Thyroid gland (tissue), 4 donors: ENCODE measurements around the gene SYTL2.

Experiments
- POLR2A ChIP-seq, 2 donors: fragments of 450-650 bp; IDR thresholded peaks; one replicate each; pipeline ENCODE4 v1.6.1; 2017; ENCODE audit warnings: antibody characterized with exemption in 2 of 2, mild to moderate bottlenecking in 2 of 2, moderate library complexity in 1 of 2
- TF ChIP-seq, protein P1 (sequence below), 6 experiments: fragments of 200-600 bp in 3 of 6; fragments of 450-650 bp in 3 of 6; sonication (generic) in 3 of 6; IDR thresholded peaks; one replicate each; pipeline ENCODE4 v1.5.1; 2016 to 2019; ENCODE audit warnings: antibody characterized with exemption in 6 of 6, mild to moderate bottlenecking in 2 of 6, inconsistent platforms in 1 of 6, moderate library complexity in 1 of 6

DNA sequence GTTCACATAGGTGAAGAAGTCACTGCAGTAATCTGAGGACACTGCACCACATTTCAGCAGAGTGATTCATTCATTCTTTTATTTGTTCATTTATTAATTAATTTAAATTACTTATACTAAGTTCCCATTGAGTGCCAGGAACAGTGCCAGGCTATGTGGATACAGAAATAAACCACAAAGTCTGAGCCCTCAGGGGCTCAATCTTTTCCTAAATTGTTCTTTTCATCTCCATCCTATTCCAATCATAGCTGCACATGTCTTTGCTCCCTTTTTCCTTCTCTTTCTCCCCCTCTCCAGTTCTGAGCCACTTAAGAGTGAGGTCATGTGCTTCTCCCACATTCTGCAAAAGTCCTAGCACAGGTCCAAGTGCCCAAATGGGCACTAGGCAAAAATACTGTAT lies 4.9 kb downstream of the SYTL2 start:
- TF ChIP-seq, protein P1, sequence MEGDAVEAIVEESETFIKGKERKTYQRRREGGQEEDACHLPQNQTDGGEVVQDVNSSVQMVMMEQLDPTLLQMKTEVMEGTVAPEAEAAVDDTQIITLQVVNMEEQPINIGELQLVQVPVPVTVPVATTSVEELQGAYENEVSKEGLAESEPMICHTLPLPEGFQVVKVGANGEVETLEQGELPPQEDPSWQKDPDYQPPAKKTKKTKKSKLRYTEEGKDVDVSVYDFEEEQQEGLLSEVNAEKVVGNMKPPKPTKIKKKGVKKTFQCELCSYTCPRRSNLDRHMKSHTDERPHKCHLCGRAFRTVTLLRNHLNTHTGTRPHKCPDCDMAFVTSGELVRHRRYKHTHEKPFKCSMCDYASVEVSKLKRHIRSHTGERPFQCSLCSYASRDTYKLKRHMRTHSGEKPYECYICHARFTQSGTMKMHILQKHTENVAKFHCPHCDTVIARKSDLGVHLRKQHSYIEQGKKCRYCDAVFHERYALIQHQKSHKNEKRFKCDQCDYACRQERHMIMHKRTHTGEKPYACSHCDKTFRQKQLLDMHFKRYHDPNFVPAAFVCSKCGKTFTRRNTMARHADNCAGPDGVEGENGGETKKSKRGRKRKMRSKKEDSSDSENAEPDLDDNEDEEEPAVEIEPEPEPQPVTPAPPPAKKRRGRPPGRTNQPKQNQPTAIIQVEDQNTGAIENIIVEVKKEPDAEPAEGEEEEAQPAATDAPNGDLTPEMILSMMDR (IDR thresholded peaks at IDR 0.05), result no peak
- no peak for TF ChIP-seq POLR2A (IDR thresholded peaks at IDR 0.05)
